Activated CD4-positive, alpha-beta T cell treated with anti-CD3 and anti-CD28 coated beads, Interleukin-2, amount 50 U/mL, for 4 hours (primary cell): ENCODE results near the gene HYOU1.
"Not testable (repeated sequence)": the region's sequence is repeated elsewhere in the genome, so short reads cannot be mapped to it uniquely, and the experiment has no call there.

Experiments used
- DNase-seq, 2 experiments: peaks; one replicate each; pipeline ENCODE4 v3.0.0-alpha.2; 2020

HYOU1 gene, protein sequence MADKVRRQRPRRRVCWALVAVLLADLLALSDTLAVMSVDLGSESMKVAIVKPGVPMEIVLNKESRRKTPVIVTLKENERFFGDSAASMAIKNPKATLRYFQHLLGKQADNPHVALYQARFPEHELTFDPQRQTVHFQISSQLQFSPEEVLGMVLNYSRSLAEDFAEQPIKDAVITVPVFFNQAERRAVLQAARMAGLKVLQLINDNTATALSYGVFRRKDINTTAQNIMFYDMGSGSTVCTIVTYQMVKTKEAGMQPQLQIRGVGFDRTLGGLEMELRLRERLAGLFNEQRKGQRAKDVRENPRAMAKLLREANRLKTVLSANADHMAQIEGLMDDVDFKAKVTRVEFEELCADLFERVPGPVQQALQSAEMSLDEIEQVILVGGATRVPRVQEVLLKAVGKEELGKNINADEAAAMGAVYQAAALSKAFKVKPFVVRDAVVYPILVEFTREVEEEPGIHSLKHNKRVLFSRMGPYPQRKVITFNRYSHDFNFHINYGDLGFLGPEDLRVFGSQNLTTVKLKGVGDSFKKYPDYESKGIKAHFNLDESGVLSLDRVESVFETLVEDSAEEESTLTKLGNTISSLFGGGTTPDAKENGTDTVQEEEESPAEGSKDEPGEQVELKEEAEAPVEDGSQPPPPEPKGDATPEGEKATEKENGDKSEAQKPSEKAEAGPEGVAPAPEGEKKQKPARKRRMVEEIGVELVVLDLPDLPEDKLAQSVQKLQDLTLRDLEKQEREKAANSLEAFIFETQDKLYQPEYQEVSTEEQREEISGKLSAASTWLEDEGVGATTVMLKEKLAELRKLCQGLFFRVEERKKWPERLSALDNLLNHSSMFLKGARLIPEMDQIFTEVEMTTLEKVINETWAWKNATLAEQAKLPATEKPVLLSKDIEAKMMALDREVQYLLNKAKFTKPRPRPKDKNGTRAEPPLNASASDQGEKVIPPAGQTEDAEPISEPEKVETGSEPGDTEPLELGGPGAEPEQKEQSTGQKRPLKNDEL

GRCh38 chr11:119057000-119057769, at the start of gene HYOU1:
Gene HYOU1, minus strand, starts transcription at chr11:119057205. Its CDS starts 1,045 bp downstream, at chr11:119056160.
- peak; percentile 97 to 98 for DNase-seq

GRCh38 chr11:119103793-119104192, 46.8 kb upstream of the HYOU1 start:
- DNase-seq = no peak

DNA sequence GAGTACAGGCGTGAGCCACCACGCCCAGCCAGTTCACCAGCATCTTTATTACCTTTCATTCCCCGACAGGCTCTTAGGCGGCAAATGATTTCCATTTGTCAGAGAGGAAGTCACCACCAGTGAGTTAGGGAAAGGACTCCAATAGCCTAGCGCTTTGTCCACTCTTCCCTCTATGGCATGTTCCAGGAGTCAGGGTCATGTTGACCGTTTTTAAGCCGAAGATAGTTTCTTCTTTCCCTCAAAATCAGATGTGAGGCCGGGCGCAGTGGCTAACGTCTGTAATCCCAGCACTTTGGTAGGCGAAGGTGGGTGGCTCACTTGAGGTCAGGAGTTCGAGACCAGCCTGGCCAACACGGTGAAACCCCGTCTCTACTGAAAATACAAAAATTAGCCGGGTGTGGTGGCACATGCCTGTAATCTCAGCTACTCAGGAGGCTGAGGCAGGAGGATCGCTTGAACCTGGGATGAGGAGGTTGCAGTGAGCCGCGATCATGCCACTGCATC, 46.2 kb upstream of the HYOU1 start:
- DNase-seq = not testable (repeated sequence)

DNA sequence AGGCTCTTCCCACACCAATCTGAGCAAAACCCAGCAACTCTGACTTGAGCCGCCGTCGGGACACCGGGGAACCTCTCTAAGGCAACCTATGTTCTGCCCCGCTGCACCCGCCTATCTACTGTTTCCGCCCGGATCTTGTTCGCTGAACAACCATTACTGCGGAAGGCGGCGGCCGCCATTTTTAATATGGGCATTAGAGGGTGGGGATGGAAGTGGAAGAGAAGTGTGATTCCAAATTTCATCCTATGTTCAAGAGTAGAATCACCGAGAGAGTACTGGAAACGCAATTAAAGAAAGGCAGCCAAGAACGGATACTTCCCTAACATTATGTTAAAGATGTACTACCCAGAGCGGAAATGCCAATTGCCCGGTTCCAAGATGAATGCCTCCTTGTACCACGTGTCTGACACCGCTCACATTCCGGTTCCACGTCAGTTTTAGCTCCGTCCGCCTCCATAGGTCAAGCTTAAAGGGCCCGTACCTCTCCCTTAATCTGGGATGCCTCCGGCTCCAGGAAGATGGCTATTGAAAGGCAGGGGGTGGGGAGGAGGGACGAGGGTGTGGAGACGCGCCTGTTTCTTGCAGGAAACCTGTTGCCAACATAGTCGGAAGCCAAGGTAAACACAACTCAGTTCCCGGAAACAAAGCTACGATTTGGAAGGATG, 44.9 kb upstream of the HYOU1 start, which contains the start of gene DPAGT1:
DPAGT1 (minus strand) TSS at position 95 of the 665 bp plus-strand sequence. CDS start 198 bp downstream, outside the sequence.
- peak; percentile 82 to 83 for DNase-seq

DNA sequence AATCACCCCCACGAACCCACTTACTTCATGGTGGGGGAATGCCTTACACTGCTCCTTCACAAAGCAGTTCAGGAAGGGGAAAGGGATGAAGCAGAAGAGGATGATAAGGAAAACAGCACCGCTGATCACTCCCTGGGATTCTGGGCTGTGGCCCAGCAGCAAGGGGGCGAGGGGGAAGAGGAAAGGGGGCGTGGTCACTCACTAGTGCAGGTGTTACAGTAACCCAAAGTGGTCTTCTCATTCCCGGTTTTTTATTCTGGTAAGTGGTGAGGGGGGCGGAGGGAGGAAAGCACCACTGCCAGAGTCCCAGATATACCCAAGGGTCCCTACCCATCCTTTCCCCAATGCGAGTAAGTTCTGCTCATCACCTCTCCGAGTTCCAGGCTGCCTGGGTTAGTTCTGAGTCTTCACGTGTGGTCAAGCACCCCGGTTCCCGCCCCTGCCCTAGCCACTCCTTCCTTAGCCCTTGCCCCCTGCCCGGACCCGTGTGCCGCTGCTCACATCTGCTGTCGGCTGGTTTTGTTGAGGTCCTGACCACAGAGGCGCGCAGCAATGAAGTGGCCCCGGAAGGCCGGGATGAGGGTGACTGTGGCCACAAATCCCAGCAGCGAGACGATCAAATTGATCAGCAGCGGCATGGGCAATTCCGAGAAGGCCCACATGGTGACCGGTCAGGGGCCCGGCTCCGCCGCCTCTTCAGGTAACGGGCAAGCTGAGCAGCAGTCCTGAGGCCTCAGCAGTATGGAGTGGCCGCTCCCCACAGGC, 44.2 kb upstream of the HYOU1 start:
- no peak for DNase-seq

DNA sequence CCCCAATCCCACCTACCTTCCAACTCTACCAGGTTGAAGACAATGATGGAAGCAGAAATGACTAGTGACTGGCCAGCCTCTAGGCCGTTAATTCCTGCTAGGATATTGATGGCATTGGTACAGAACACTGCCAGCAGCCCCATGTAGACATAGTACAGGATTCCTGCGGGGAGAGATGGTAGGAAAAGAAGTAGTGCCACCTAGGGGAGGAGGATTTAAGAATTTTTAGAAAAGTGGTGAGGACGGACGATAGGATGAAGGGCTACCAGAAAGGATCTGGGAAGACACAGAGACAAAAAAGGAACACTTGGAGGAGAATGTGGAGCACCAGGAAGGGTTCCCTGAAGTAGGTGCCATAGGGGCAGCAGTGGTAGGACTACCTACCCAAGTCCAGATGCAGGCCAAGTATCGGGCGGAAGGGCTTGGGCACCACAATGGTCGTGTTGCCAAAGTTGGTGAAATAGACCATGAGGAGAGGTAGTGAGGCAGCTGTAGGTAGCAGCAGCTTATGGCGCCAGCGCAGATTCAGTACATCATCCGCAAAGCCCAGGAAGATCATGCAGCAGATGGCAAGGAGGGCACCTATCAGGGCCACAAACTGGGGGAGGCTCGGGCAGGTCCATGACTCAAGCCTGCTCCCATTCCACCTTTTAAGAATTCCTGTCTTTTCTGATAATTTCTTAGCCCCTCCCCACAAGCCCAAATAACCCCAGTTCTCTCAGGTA, 43.4 kb upstream of the HYOU1 start:
- DNase-seq = no peak

- no peak for DNase-seq
These were observed 42.7 kb upstream of the HYOU1 start for GRCh38 chr11:119099711-119100110.

GRCh38 chr11:119095066-119095880, 38.3 kb upstream of the HYOU1 start:
- peak; percentile 99 for DNase-seq

DNA sequence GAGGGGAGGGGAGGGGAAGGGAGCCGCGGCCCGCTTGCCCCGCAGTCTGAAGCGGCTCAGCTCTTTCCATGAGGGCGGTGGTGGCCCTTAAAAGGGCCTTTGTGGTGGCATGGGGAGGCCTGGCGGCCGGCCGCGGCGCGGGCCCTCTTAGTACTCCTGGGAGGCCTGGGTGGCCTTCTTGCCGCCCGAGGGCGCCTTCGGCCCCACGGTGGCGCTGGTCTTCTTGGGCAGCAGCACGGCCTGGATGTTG, 37.7 kb upstream of the HYOU1 start:
- peak in 1 of 2 experiments; percentile 17 for DNase-seq

- DNase-seq = peak; percentile 44 to 45
These were observed 37.2 kb upstream of the HYOU1 start for GRCh38 chr11:119093942-119094815.

- no peak for DNase-seq
These were observed 36.2 kb upstream of the HYOU1 start for GRCh38 chr11:119092880-119093842.

GRCh38 chr11:119091966-119092879, 35.2 kb upstream of the HYOU1 start:
- DNase-seq = no peak

DNA sequence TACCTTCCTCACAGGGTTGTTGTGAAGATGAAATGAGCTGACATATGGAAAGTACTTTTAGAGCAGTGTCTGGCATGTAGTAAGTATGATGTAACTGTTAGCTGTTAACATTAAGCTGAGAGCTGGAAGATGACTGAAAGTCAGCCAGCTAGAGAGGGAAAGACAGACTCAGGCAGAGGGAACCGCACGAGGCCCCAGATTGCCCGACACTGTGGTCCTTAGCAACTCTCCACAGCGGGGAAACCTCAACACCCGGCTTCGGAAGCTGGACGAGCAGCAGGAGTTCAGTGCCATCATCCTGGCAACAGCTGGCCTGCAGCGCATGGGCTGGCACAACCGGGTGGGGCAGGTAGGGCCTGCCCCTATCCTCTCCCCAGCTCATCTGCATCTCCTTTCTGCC, 34.2 kb upstream of the HYOU1 start:
- DNase-seq = no peak

DNA sequence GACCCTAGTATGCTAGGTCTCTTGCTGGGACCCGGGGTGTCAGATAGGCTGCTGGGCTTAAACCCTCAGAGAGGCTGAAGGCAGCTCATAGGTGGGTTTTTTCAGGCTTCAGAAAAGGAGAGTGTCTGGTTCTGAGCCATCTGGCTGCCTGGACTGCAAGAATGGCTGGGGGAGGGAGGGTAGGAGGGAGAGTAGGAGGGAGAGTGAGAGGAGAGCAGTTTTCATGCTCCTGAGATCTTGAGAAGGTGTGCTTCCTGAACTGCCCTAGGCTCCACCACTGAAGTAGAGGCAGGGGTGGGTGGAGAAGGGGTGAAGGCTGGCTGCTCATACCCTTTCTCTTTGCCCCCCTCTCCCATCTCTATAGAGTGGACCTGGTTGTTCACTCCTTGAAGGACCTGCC, 32.3 kb upstream of the HYOU1 start:
- DNase-seq = no peak

GRCh38 chr11:119088406-119088805, 31.4 kb upstream of the HYOU1 start:
- no peak for DNase-seq

GRCh38 chr11:119087747-119088241, 30.8 kb upstream of the HYOU1 start:
- DNase-seq = no peak
